Measurements from ENCODE around the gene ARID1B. TPM values are rescaled to one million over a fixed set of nuclear protein-coding genes. Genes with fewer than 3 reads are reported as not detected.

ARID1B gene
- total RNA-seq, 4 donors from 2014 or later: 157 to 315 (median 206) TPM

- Histone ChIP-seq H3K27ac (peak overlapping the region; percentile 95 to 100 (median 97)), H3K36me3 (no peaks in the 10 kb centered on the region), H3K9me3 (no peaks in the 10 kb centered on the region), H3K27me3 (no peaks in the 10 kb centered on the region), H3K4me3 (replicated peaks in 1 of 3) (peak overlapping the region; percentile 53 to 99 (median 71)), H3K4me1 (peaks cover 34% of the 10 kb centered on the region in 2 donors)
- TF ChIP-seq POLR2A (IDR thresholded peaks at IDR 0.05): peak in 1 of 2 donors; percentile 70
- TF ChIP-seq CTCF (IDR thresholded peaks at IDR 0.05): no peak
- 9 to 15% methylated on average over 12 to 16 of the region's 33 CpGs for WGBS, 2 donors
- intact Hi-C loops (cut with DNase I): loop anchor here (10.0 kb wide), 1 partner anchor 457 kb away; no protein-coding TSS in a partner anchor
- peak; percentile 89 to 90 for DNase-seq
These were observed 245.0 kb downstream of the ARID1B start for GRCh38 chr6:157021993-157022740.

DNA sequence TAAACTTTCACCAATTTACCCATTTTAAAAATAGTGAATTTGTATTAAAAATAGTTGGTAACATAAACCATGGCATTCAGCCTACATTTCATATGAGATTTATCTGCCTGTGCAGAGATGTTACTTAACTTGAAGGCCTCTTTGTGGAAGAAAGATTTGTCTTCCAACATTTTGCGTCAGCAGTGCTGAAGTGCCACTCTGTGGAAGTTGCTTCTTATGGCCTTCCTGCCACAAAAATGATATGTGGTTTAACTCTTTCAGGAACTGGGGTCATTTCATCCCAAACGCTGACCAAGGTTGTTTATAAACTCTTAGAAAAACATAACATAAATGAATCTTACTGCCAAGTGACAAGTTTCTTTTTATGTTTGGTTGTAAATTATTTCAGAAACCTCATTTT is 246.8 kb downstream of the ARID1B start:
- no peak overlapping the region for H3K4me3 ChIP-seq (replicated peaks in 1 of 3)
- H3K27me3 ChIP-seq: no peaks in the 10 kb centered on the region
- peak; percentile 20 to 36 for DNase-seq
- 21 to 24% methylated on average over 2 of the region's 2 CpGs for WGBS, 2 donors
- peak overlapping the region; percentile 6 to 100 (median 31) for H3K27ac ChIP-seq
- intact Hi-C loops (cut with DNase I): loop anchor here (10.0 kb wide), 1 partner anchor 459 kb away; no protein-coding TSS in a partner anchor
- no peaks in the 10 kb centered on the region for H3K36me3 ChIP-seq
- no peaks in the 10 kb centered on the region for H3K9me3 ChIP-seq
- TF ChIP-seq CTCF (IDR thresholded peaks at IDR 0.05): peak in 1 of 6 experiments; percentile 4
- no peak for TF ChIP-seq POLR2A (IDR thresholded peaks at IDR 0.05)
- H3K4me1 ChIP-seq: peaks cover 21 to 29% of the 10 kb centered on the region in 2 donors

DNA sequence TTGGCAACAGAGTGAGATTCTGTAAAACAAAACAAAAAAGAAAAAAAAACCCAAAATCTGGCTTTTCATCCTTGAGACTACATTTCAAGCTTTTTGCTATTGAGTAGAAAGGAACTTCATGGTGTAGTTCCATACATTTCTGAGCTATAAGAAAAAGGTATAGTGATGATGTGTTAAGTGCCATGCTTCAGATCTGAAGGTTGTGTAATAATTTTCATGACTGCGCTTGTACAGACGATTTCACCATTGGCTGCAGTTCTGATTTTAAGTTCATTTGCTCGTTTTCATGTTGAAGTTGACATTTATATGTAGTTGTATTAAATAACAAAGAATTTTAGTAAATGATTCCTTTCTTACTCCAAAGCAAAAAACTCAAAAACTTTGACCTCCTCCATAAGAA is 247.6 kb downstream of the ARID1B start:
- no peaks in the 10 kb centered on the region for H3K27me3 ChIP-seq
- no peak overlapping the region for H3K4me3 ChIP-seq (replicated peaks in 1 of 3)
- no peaks in the 10 kb centered on the region for H3K9me3 ChIP-seq
- H3K27ac ChIP-seq: peak overlapping the region in 2 of 3 donors; percentile 6 to 100
- WGBS, 2 donors: 91 to 94% methylated on average over 3 of the region's 3 CpGs
- no peak for TF ChIP-seq CTCF (IDR thresholded peaks at IDR 0.05)
- no peak for TF ChIP-seq POLR2A (IDR thresholded peaks at IDR 0.05)
- no peak for DNase-seq
- peaks cover 21 to 28% of the 10 kb centered on the region in 2 donors for H3K4me1 ChIP-seq
- no peaks in the 10 kb centered on the region for H3K36me3 ChIP-seq
- intact Hi-C loops (cut with DNase I): loop anchor here (10.0 kb wide), 1 partner anchor 460 kb away; no protein-coding TSS in a partner anchor

GRCh38 chr6:157025437-157025836 is 248.3 kb downstream of the ARID1B start:
- 83 to 88% methylated on average over 1 of the region's 1 CpG for WGBS, 2 donors
- intact Hi-C loops (cut with DNase I): loop anchor here (10.0 kb wide), 1 partner anchor 461 kb away; no protein-coding TSS in a partner anchor
- peaks cover 21% of the 10 kb centered on the region in 2 donors for H3K4me1 ChIP-seq
- H3K27ac ChIP-seq: no peak overlapping the region
- no peaks in the 10 kb centered on the region for H3K27me3 ChIP-seq
- TF ChIP-seq CTCF (IDR thresholded peaks at IDR 0.05) (no peak), POLR2A (IDR thresholded peaks at IDR 0.05) (no peak)
- no peak for DNase-seq
- no peaks in the 10 kb centered on the region for H3K9me3 ChIP-seq
- H3K4me3 ChIP-seq (replicated peaks in 1 of 3): no peak overlapping the region
- no peaks in the 10 kb centered on the region for H3K36me3 ChIP-seq
